ENCODE data around the gene FAM241B.

Gene FAM241B

DNA sequence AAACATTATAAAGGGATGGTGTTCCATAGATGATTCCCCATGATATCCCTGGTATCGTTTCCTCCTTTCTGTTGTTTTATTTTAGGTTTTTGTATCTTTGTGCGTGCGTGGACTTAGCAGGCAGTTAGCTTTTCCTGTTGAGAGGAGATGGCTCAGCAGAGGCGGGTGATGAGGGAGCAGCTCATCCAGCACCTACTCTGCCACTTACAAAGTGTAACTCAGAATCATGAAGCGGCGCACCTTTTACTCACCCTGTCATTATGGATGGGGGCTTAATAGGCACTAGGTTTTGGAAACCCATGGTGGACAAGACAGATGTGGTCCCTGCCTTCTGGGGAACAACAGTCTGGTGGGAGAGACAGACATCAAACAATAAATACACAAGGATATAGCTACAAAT, 17.1 kb downstream of the FAM241B start:
- DNase-seq: peak in 1 of 56 donors; percentile 4

- no peak for DNase-seq
Measured at GRCh38 chr10:69647819-69648218, 17.8 kb downstream of the FAM241B start.

DNA sequence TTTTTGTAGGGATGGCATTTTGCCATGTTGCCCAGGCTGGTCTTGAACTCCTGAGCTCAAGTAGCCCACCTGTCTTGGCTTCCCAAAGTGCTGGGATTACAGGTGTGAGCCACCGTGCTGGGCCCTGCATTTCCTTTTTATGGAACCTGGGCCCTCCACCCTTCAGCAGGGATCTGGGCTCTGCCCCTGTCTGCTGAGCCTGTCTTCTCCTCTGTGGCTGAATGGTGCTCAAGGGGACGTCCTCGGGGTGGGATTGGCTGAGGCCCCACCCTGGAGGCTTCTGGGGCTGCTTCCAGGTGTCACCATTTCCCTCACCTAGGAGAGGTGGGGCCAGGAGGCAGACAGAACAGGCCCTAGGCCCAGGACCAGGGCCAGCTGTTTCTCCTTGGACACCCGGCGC, 18.4 kb downstream of the FAM241B start:
- DNase-seq: no peak

- DNase-seq: no peak
Measured at GRCh38 chr10:69649786-69650550, 19.9 kb downstream of the FAM241B start.

- no peak for DNase-seq
Measured at GRCh38 chr10:69650589-69651261, 20.7 kb downstream of the FAM241B start.

DNA sequence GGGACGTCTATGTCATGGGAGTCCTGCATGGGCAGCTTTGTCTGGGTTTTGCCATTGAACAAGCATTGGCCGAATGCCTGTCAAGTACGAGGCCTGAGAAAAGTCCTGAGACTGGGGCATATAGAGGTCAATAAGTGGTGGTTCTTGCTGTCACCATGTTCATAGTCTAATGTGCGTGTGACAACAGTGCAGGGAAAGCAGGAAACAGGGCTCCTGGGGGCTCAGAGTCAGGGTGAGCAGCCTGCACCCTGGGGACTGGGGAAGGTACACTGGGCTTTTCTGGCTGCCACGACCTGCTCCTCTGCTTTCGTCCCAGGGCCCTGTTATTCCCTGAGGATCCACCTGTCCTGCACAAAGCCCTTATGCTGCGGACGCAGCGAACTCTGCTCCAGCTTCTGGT, 21.3 kb downstream of the FAM241B start:
- no peak for DNase-seq

- no peak for DNase-seq
Measured at GRCh38 chr10:69652111-69652856, 22.2 kb downstream of the FAM241B start.

DNA sequence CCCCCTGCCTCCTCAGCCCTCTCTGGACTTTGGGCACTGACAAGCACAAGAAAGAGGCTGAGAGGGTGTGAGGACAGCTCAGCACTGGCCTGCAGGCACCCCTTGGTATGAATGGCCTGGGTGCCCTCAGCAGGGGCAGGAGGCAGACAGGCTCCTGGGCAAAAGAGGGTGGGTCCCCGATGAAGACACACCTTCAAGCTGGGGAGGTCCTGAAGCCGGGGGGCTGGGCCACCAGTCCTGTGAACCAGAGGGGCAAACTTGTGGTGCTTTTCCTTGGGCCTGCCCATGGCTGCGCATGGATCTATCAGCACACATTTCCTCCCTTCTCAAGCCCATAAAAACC, 22.8 kb downstream of the FAM241B start:
- no peak for DNase-seq

DNA sequence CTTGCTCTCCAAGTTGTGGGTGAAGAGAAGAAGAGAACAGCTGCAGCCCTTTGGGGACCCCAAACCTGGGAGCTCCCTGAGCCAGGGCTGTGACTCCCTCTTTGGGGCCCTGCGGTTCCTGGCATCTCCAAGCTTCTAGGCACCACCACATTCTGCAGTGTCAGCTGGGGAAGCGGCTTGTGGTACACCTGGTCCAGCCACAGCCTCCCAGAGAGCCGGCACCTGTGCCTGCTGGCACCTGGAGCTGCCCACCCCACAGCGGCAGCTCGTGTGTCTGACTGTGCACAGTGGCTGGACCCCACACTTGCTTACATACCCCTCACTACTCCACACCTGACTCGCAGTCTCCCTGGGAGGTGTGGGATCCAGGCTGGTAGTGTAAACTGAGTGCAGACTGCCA, 23.5 kb downstream of the FAM241B start:
- DNase-seq: no peak

DNA sequence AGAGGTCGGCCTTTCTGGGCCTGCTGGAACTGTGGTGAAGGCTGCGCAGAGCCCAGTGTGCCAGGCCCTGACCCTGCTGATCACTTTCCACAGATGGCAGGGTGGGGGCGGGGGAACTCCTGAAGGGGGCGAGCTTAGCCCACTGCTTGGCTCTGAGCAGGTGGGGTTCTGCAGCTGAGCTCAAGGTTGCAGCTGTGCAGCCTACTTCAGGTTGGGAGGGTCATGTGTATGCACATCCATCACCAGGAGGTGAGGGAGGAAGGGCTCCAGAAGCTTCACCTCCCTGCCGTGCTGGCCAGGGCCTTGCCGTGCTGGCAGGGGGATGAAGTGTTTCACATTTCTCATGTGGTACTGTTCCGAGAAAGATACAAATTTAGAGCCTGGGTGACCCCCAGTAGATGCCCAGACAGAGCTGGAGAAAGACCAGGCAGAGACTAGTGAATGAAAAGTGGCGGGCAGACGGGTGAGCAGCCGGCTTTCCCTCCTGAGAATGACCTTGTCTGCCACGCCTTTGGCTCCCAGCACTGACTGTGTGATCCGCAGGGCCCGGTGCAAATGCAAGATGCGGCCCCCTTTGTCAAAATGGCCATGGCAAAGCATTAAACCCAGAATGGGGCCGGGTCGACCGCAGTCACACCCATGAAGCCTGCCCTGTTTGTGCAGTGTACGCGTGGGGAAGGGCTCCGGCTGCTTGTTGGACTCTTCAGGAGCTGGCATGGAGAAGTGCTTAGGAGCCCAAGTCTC, 25.2 kb downstream of the FAM241B start:
- no peak for DNase-seq

- no peak for DNase-seq
Measured at GRCh38 chr10:69655868-69656555, 26.0 kb downstream of the FAM241B start.

GRCh38 chr10:69656742-69657269, 26.8 kb downstream of the FAM241B start:
- no peak for DNase-seq

DNA sequence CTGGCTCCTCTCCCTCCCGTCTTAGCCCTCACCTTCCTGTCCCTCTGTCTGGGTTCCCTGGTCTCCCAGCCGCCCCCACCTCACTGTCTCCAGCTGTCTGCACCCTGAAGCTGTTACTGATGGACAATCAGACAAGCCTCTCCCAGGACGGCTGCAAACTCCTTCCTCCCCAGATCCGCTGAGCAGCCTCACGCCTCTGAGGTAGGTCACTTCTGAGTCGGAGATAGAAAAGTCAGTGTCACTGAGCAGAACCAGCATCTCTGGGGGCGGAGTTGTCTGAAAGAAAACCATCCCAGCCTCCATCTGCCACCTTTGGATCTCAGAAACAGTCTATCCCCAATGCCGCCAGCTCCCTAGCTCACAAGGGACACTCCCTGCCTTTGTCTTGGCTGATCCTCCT, 27.4 kb downstream of the FAM241B start:
- DNase-seq: peak in 2 of 56 donors; percentile 8 to 11

GRCh38 chr10:69657866-69658265, 27.8 kb downstream of the FAM241B start:
- no peak for DNase-seq

DNA sequence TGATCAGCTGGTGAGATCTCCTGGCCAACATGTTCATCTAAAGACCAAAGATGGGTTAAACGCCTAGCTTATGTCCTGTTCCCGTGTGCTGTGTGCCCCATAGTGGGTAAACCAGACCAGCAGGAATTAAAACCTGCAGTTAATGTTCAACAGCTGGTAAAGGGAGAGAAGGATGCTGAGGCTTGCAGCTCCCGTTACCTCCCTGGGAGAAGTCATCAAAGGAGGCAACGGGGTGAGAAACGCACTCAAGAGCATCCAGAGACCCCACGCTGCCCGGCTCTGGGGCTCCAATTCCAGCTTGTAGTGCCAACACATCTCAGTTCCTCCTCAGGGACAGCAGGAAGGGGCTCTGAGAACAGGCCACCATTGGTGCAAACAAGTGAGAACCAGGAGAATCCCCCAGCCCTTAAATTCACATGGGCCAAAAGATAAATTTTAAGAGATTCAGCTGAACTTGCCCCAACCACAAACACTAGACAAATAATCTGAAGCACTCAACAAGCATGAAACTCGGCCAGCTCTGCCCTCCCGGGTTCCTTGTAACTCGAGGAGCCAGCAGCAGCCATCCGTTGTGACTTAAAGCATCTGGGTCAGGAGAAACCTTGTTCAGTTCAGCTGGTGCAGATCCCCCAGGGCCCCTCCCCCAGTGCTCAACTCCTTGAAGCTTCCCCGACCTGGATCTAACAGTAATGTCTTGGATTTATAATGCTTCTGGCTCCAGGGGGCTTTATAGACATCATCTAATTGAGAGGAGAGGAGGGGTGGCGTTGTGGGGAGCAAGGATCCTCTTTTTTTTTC, 29.4 kb downstream of the FAM241B start:
- DNase-seq: no peak

GRCh38 chr10:69660296-69660695, 30.2 kb downstream of the FAM241B start:
- no peak for DNase-seq

GRCh38 chr10:69661414-69662172, 31.5 kb downstream of the FAM241B start:
- DNase-seq: no peak

DNA sequence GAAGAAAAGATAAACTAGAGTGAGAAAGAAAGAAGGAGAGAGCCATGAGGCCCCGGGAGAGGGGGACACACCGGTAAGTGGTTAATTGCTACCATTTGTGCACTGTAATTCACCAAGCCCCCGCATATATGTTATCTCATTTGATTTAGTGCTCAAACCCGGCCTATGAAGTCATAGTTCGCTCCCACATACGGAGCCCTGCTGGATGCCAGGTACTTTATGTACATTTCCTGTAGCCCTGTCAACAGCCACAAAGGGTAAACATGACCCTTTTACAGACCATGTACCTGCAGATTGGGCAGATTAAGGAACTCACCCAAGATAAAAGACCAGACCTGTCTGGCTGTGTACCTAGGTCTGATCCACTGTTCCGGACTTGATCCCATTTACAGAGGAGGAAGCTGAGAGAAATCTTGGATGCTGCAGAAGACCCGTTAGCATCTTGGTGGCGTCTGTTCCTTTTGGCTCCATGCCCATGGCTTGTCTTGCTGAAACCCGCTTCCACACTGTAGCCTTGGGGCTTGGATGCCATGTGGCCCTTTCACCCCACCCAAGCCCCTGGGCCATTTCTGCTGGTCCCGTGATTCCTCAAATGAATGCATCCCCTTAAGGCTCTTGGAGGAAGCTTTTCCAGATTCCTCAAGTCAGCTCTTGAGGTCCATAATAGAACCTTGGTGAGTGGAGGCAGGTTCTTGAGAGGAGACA, 32.3 kb downstream of the FAM241B start:
- no peak for DNase-seq

DNA sequence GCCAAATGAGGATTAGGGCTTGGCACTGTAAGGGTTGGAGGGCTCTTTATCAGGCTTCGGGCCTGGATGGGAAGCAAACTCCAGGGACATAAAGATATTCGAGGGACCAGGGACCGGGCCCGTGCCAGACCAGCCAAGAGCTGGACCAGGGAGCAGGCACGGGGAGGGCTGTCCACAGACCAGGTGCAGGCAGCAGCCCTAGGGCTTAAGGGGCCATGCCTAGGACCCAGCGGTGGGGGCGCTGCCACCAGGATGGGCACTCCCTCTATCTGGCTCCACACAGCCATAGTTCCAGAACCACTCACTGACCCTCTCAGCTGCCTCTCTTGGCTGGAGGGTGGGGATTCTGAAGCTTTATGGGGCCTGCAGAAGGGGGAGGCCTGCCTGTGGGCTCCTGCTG, 32.9 kb downstream of the FAM241B start:
- DNase-seq: no peak

All from amygdala (tissue), 56 donors.